Prostate gland (tissue), 2 donors: ENCODE data around the gene GARS1. TPM values are rescaled to one million over a fixed set of nuclear protein-coding genes. Genes with fewer than 3 reads are reported as not detected.

ENCODE experiments used
- DNase-seq: peaks from one replicate; pipeline ENCODE4 v3.0.0-alpha.2; 2019; ENCODE audit warnings: low spot score
- H3K27ac ChIP-seq, 2 donors: fragments of 200-600 bp; sonication (generic); 2 replicates each; pipeline ENCODE4 v1.5.1; 2017 to 2019
- H3K27me3 ChIP-seq: fragments of 200-600 bp; sonication (generic); replicated peaks from 2 replicates; pipeline ENCODE4 v1.5.1; 2019; ENCODE audit not compliant: insufficient read depth
- H3K36me3 ChIP-seq, 2 donors: fragments of 200-600 bp; sonication (generic); 1 replicate in 1 of 2; 2 replicates in 1 of 2; pipeline versions ENCODE4 v1.5.1 to v1.8.1; 2017 to 2019
- H3K4me1 ChIP-seq: fragments of 200-600 bp; sonication (generic); replicated peaks from 2 replicates; pipeline ENCODE4 v1.5.1; 2019
- H3K4me3 ChIP-seq, 2 donors: fragments of 200-600 bp; sonication (generic); 2 replicates each; pipeline ENCODE4 v1.5.1; 2017 to 2019
- H3K9me3 ChIP-seq: fragments of 200-600 bp; sonication (generic); 2 replicates; pipeline ENCODE4 v1.5.1; 2017
- POLR2A ChIP-seq: fragments of 450-650 bp; IDR thresholded peaks from one replicate; pipeline ENCODE4 v1.6.1; 2016; ENCODE audit warnings: antibody characterized with exemption, mild to moderate bottlenecking
- POLR2AphosphoS5 ChIP-seq: sonication (generic); formaldehyde crosslinking; IDR thresholded peaks from one replicate; pipeline ENCODE4 v1.6.1; 2017; ENCODE audit warnings: antibody characterized with exemption
- WGBS: methylation state at CpG from one replicate; pipeline ENCODE4 v1.1.5; 2018; 5-methylcytosine and 5-hydroxymethylcytosine counted together
- intact Hi-C: fragments of 100-400 bp; cut with DNase I; formaldehyde crosslinking; loops from one replicate; pipeline ENCODE4 v1.14.2; 2022
- total RNA-seq, 2 donors: library from RNA; depleted of rRNA; stranded (reverse); fragments of >200 nt; gene quantifications; one replicate each; pipeline ENCODE4 v1.1.0, GENCODE V29; 2016
- TF ChIP-seq, protein P1 (sequence below), 4 experiments: fragments of 200-600 bp in 2 of 4; fragments of 450-650 bp in 2 of 4; sonication (generic) in 2 of 4; IDR thresholded peaks; 1 replicate in 3 of 4; 2 replicates in 1 of 4; pipeline ENCODE4 v1.5.1; 2016 to 2019; ENCODE audit warnings: antibody characterized with exemption in 4 of 4, mild to moderate bottlenecking in 2 of 4, moderate library complexity in 2 of 4

The GARS1 gene
- total RNA-seq, 2 donors from 2014 or later: 38.8 to 78.3 TPM

DNA sequence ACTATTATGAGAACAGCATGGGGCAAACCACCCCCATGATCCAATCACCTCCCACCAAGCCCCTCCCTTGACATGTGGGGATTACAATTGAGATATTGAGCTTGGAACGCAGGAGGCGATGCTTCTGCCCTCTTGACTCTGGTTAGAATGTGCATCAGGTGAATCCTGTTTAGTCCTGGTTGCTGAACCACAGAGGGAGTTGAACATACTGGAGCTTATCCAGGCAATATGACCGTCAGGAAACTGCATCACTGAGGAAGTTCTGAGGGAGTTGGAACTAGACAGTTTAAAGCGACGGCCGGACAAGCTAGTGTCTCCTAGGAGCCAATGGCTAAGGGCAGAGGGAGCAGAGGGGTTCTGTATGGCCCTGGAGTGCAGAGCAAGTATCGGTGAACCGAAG lies 31.8 kb upstream of the GARS1 start:
- intact Hi-C loops: loop anchor here (5.0 to 10.0 kb wide), 3 partner anchors 182 to 396 kb away; no protein-coding TSS in a partner anchor
- no peak for DNase-seq
- H3K27me3 ChIP-seq: no peaks in the 10 kb centered on the region
- H3K27ac ChIP-seq: no peak overlapping the region
- no peaks in the 10 kb centered on the region for H3K36me3 ChIP-seq
- TF ChIP-seq, protein P1, sequence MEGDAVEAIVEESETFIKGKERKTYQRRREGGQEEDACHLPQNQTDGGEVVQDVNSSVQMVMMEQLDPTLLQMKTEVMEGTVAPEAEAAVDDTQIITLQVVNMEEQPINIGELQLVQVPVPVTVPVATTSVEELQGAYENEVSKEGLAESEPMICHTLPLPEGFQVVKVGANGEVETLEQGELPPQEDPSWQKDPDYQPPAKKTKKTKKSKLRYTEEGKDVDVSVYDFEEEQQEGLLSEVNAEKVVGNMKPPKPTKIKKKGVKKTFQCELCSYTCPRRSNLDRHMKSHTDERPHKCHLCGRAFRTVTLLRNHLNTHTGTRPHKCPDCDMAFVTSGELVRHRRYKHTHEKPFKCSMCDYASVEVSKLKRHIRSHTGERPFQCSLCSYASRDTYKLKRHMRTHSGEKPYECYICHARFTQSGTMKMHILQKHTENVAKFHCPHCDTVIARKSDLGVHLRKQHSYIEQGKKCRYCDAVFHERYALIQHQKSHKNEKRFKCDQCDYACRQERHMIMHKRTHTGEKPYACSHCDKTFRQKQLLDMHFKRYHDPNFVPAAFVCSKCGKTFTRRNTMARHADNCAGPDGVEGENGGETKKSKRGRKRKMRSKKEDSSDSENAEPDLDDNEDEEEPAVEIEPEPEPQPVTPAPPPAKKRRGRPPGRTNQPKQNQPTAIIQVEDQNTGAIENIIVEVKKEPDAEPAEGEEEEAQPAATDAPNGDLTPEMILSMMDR (IDR thresholded peaks at IDR 0.05): no peak
- TF ChIP-seq POLR2AphosphoS5: no peak
- no peak for TF ChIP-seq POLR2A
- 81% methylated on average over 8 of the region's 8 CpGs for WGBS
- no peaks in the 10 kb centered on the region for H3K9me3 ChIP-seq
- no peak overlapping the region for H3K4me3 ChIP-seq
- no peaks in the 10 kb centered on the region for H3K4me1 ChIP-seq

- no peak overlapping the region for H3K27ac ChIP-seq
Measured at GRCh38 chr7:30563326-30563942, 31.2 kb upstream of the GARS1 start.

DNA sequence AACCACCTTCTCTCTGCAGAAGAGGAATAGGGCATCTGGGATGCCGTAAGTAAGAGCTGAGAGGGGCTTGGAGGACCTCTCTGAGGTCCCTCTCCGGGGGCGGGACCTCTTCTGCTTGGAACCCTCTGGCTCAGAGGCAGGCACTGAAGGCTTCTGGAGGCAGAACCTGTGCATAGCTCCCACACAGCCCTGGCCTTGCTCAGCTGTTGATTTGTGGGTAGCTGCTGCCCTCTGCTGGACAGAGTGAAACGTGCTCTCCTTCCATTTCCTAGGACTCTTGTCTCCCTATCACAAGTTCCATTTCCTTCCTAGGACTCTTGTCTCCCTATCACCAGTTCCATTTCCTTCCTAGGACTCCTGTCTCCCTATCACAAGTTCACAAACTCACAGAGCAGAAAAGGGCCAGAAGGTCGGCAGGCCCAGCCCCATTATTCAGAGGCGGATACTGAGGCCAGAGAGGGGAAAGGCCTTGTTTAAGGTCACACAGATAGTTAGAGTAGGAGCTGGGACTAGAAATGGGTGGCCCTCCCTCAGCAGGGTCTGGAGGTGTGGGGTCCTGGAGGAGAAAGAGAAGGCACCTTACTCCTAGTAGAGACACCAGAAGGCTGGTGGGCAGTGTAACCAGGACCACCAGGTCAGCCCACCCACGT lies 30.3 kb upstream of the GARS1 start:
- DNase-seq: peak; percentile 81

More at GRCh38 chr7:30563326-30563942, 31.2 kb upstream of the GARS1 start:
- TF ChIP-seq POLR2A (no peak), POLR2AphosphoS5 (no peak)
- TF ChIP-seq, protein P1 (IDR thresholded peaks at IDR 0.05): no peak
- no peak overlapping the region for H3K4me3 ChIP-seq
- WGBS: 88% methylated on average over 18 of the region's 18 CpGs
- DNase-seq: no peak
- H3K27me3 ChIP-seq: no peaks in the 10 kb centered on the region
- no peaks in the 10 kb centered on the region for H3K4me1 ChIP-seq
- intact Hi-C loops: loop anchor here (5.0 to 10.0 kb wide), 3 partner anchors 181 to 396 kb away; no protein-coding TSS in a partner anchor
- no peaks in the 10 kb centered on the region for H3K36me3 ChIP-seq
- H3K9me3 ChIP-seq: no peaks in the 10 kb centered on the region

GRCh38 chr7:30566596-30566995 lies 28.1 kb upstream of the GARS1 start:
- no peaks in the 10 kb centered on the region for H3K27me3 ChIP-seq
- H3K9me3 ChIP-seq: no peaks in the 10 kb centered on the region
- no peak for DNase-seq
- no peak overlapping the region for H3K27ac ChIP-seq
- H3K4me3 ChIP-seq: no peak overlapping the region
- WGBS: 85% methylated on average over 2 of the region's 2 CpGs
- H3K4me1 ChIP-seq: no peaks in the 10 kb centered on the region
- intact Hi-C loops: loop anchor here (10.0 kb wide), 2 partner anchors 178 to 292 kb away; no protein-coding TSS in a partner anchor
- no peaks in the 10 kb centered on the region for H3K36me3 ChIP-seq
- TF ChIP-seq, protein P1 (IDR thresholded peaks at IDR 0.05): no peak
- TF ChIP-seq POLR2AphosphoS5: no peak
- no peak for TF ChIP-seq POLR2A

More for the DNA sequence above, 30.3 kb upstream of the GARS1 start:
- Histone ChIP-seq H3K4me3 (no peak overlapping the region), H3K4me1 (no peaks in the 10 kb centered on the region), H3K36me3 (no peaks in the 10 kb centered on the region), H3K9me3 (no peaks in the 10 kb centered on the region), H3K27me3 (no peaks in the 10 kb centered on the region), H3K27ac (no peak overlapping the region)
- intact Hi-C loops: loop anchor here (5.0 to 10.0 kb wide), 3 partner anchors 180 to 397 kb away; no protein-coding TSS in a partner anchor
- TF ChIP-seq POLR2AphosphoS5 (peak; percentile 60), POLR2A (no peak)
- TF ChIP-seq, protein P1 (IDR thresholded peaks at IDR 0.05): peak; percentile 79 to 92 (median 89)
- 47% methylated on average over 7 of the region's 7 CpGs for WGBS
